ENCODE results near the gene NOS3.

DNA sequence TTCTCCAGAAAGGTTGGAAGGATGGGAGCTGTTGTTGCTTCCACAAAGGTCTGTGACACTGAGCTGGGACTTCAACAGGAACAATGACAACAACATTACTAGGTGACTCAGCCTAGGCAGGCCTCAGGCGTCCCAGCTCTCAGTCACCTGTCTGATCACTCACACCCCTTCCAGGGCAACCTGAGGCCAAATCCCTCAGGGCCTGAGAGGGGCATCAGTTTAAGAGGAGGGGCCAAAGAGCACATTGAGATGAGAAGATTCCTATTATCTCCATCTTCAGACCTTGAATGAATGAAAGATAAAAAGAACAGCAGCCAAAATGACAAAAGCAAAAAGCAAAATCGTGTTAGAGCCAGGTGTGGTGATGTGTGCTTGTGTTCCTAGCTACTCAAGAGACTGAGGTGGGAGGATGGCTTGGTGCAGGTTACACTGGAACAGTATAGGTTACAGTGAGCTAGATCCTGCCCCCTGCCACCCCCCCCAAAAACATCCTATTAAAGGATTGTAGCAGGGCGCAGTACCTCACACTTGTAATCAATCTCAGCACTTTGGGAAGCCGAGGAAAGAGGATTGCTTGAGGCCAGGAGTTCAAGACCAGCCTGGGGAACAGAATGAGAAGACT is 33.7 kb downstream of the NOS3 start, which contains the start of gene ATG9B:
- TF ChIP-seq, protein P1, sequence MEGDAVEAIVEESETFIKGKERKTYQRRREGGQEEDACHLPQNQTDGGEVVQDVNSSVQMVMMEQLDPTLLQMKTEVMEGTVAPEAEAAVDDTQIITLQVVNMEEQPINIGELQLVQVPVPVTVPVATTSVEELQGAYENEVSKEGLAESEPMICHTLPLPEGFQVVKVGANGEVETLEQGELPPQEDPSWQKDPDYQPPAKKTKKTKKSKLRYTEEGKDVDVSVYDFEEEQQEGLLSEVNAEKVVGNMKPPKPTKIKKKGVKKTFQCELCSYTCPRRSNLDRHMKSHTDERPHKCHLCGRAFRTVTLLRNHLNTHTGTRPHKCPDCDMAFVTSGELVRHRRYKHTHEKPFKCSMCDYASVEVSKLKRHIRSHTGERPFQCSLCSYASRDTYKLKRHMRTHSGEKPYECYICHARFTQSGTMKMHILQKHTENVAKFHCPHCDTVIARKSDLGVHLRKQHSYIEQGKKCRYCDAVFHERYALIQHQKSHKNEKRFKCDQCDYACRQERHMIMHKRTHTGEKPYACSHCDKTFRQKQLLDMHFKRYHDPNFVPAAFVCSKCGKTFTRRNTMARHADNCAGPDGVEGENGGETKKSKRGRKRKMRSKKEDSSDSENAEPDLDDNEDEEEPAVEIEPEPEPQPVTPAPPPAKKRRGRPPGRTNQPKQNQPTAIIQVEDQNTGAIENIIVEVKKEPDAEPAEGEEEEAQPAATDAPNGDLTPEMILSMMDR (conservative IDR thresholded peaks at IDR 0.05; ENCODE audit: low read depth in 2 of 2): no peak
- no peak for TF ChIP-seq EZH2 (IDR thresholded peaks at IDR 0.05; ENCODE audit: low read depth, unreplicated experiment)
- TF ChIP-seq, protein P2, sequence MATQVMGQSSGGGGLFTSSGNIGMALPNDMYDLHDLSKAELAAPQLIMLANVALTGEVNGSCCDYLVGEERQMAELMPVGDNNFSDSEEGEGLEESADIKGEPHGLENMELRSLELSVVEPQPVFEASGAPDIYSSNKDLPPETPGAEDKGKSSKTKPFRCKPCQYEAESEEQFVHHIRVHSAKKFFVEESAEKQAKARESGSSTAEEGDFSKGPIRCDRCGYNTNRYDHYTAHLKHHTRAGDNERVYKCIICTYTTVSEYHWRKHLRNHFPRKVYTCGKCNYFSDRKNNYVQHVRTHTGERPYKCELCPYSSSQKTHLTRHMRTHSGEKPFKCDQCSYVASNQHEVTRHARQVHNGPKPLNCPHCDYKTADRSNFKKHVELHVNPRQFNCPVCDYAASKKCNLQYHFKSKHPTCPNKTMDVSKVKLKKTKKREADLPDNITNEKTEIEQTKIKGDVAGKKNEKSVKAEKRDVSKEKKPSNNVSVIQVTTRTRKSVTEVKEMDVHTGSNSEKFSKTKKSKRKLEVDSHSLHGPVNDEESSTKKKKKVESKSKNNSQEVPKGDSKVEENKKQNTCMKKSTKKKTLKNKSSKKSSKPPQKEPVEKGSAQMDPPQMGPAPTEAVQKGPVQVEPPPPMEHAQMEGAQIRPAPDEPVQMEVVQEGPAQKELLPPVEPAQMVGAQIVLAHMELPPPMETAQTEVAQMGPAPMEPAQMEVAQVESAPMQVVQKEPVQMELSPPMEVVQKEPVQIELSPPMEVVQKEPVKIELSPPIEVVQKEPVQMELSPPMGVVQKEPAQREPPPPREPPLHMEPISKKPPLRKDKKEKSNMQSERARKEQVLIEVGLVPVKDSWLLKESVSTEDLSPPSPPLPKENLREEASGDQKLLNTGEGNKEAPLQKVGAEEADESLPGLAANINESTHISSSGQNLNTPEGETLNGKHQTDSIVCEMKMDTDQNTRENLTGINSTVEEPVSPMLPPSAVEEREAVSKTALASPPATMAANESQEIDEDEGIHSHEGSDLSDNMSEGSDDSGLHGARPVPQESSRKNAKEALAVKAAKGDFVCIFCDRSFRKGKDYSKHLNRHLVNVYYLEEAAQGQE (IDR thresholded peaks at IDR 0.05; ENCODE audit: unreplicated experiment): no peak
- TF ChIP-seq ZNF331 (CRISPR knock-in tag; IDR thresholded peaks at IDR 0.05; ENCODE audit: low read depth): no peak
- no peak for TF ChIP-seq POLR2AphosphoS5 (IDR thresholded peaks at IDR 0.05; ENCODE audit: low read depth)

All from GM23338 (cell line).